IMR-90 (cell line): ENCODE data around the gene ISM1.

Experiments used
- BHLHE40 ChIP-seq: fragments of 150-350 bp; IDR thresholded peaks from 2 replicates; pipeline ENCODE4 v1.6.1; 2016; ENCODE audit warnings: mild to moderate bottlenecking, low read depth, low read length
- CEBPB ChIP-seq: IDR thresholded peaks from 2 replicates; pipeline ENCODE4 v1.6.1; 2012; ENCODE audit warnings: low read depth, low read length, improper control_type of control experiment
- CHD1 ChIP-seq: IDR thresholded peaks from 2 replicates; pipeline ENCODE4 v1.6.1; 2012; ENCODE audit warnings: low read depth, low read length, improper control_type of control experiment
- MAFK ChIP-seq: IDR thresholded peaks from 2 replicates; pipeline ENCODE4 v1.6.1; 2012; ENCODE audit warnings: low read depth, low read length, improper control_type of control experiment
- MAZ ChIP-seq: IDR thresholded peaks from 2 replicates; pipeline ENCODE4 v1.6.1; 2012; ENCODE audit warnings: low read depth, mild to moderate bottlenecking, low read length, improper control_type of control experiment, moderate library complexity, borderline replicate concordance
- NFE2L2 ChIP-seq: fragments of 150-350 bp; IDR thresholded peaks from 2 replicates; pipeline ENCODE4 v1.6.1; 2016; ENCODE audit warnings: low read depth, mild to moderate bottlenecking, low read length
- POLR2A ChIP-seq: IDR thresholded peaks from 2 replicates; pipeline ENCODE4 v1.6.1; 2012; ENCODE audit warnings: mild to moderate bottlenecking, low read depth, low read length
- RAD21 ChIP-seq: IDR thresholded peaks from 2 replicates; pipeline ENCODE4 v1.6.1; 2012; ENCODE audit warnings: low read length, improper control_type of control experiment
- RCOR1 ChIP-seq: IDR thresholded peaks from 2 replicates; pipeline ENCODE4 v1.6.1; 2012; ENCODE audit warnings: mild to moderate bottlenecking, low read length, improper control_type of control experiment; ENCODE audit not compliant: insufficient replicate concordance
- RFX5 ChIP-seq: IDR thresholded peaks from 2 replicates; pipeline ENCODE4 v1.8.0; 2012; ENCODE audit warnings: low read depth, mild to moderate bottlenecking, low read length, moderate library complexity
- SMC3 ChIP-seq: fragments of 150-350 bp; IDR thresholded peaks from 2 replicates; pipeline ENCODE4 v1.6.1; 2016; ENCODE audit warnings: low read depth, mild to moderate bottlenecking, antibody characterized with exemption, low read length, moderate library complexity
- TF ChIP-seq, protein P1 (sequence below): conservative IDR thresholded peaks from 2 replicates; pipeline ENCODE4 v1.5.1; 2012; ENCODE audit warnings: mild to moderate bottlenecking, low read depth, low read length, improper control_type of control experiment
- TF ChIP-seq, protein P2 (sequence below): fragments of 150-350 bp; IDR thresholded peaks from 2 replicates; pipeline ENCODE4 v1.6.1; 2017; ENCODE audit warnings: mild to moderate bottlenecking, antibody characterized with exemption, low read length, low read depth

DNA sequence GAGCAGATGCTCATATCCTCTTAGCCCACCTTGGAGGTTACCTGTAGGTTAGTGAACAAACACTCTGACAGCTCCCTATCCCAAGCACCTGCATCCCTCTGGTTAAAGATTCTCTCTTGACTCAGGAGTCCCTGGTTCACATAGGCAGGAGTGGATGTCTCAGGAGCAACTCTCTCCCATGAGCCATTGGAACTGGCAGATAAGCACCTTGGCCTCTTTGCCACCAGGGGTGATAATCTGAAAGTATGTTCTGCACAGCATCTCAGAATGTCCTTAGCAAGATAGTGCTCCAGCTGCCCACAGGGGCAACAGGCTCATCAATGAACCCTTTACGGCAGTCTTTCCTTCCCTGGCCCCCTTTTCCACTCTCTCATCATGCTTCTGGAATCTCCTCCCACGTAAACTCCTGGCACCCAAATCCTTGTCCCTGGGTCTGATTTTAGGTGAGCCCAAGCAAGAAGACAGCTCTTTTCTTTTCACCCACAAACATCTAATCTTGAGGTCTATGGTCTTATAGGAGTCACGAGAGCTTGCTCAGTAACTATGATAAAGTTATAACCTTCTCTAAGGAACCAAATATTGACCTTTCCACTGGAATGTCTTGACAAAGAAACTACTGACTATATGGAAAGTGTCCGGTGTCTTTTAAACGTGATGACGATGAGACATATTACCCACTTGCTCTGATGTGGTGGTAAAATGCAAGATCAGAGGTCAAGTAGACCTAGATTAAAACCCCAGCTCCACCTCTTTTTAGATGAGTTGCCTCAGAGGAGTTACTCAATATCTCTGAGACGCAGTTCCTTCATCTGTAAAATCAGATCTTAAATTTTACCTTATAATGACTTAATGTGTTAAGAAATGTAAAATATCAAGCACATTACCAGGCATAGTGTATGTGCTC lies 39.8 kb upstream of the ISM1 start:
- TF ChIP-seq POLR2A, result no peak
- TF ChIP-seq RCOR1, result no peak
- TF ChIP-seq RAD21, result no peak
- TF ChIP-seq, protein P1, sequence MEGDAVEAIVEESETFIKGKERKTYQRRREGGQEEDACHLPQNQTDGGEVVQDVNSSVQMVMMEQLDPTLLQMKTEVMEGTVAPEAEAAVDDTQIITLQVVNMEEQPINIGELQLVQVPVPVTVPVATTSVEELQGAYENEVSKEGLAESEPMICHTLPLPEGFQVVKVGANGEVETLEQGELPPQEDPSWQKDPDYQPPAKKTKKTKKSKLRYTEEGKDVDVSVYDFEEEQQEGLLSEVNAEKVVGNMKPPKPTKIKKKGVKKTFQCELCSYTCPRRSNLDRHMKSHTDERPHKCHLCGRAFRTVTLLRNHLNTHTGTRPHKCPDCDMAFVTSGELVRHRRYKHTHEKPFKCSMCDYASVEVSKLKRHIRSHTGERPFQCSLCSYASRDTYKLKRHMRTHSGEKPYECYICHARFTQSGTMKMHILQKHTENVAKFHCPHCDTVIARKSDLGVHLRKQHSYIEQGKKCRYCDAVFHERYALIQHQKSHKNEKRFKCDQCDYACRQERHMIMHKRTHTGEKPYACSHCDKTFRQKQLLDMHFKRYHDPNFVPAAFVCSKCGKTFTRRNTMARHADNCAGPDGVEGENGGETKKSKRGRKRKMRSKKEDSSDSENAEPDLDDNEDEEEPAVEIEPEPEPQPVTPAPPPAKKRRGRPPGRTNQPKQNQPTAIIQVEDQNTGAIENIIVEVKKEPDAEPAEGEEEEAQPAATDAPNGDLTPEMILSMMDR, result no peak
- TF ChIP-seq, protein P2, sequence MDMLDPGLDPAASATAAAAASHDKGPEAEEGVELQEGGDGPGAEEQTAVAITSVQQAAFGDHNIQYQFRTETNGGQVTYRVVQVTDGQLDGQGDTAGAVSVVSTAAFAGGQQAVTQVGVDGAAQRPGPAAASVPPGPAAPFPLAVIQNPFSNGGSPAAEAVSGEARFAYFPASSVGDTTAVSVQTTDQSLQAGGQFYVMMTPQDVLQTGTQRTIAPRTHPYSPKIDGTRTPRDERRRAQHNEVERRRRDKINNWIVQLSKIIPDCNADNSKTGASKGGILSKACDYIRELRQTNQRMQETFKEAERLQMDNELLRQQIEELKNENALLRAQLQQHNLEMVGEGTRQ, result no peak
- TF ChIP-seq MAZ, result no peak
- no peak for TF ChIP-seq CEBPB
- TF ChIP-seq RFX5, result no peak
- no peak for TF ChIP-seq CHD1
- no peak for TF ChIP-seq BHLHE40
- TF ChIP-seq SMC3, result no peak
- TF ChIP-seq NFE2L2, result no peak
- no peak for TF ChIP-seq MAFK
